Urinary bladder (tissue), 4 donors: ENCODE results near the gene CENPC. TPM values are rescaled to one million over a fixed set of nuclear protein-coding genes. Genes with fewer than 3 reads are reported as not detected.
A peak's percentile ranks its signal among the peaks of the same experiment; 100 is the strongest.

Source experiments
- DNase-seq: peaks from one replicate; pipeline ENCODE4 v3.0.0-alpha.2; 2015; ENCODE audit errors: extremely low spot score
- H3K27ac ChIP-seq: one replicate; pipeline ENCODE4 v1.5.1; 2013; ENCODE audit warnings: low read depth, mild to moderate bottlenecking, moderate library complexity
- H3K36me3 ChIP-seq: one replicate; pipeline ENCODE4 v1.6.1; 2013; ENCODE audit warnings: mild to moderate bottlenecking, moderate library complexity; ENCODE audit not compliant: insufficient read depth
- H3K4me1 ChIP-seq: one replicate; pipeline ENCODE4 v1.6.1; 2013; ENCODE audit warnings: mild to moderate bottlenecking, moderate library complexity; ENCODE audit not compliant: insufficient read depth
- H3K4me3 ChIP-seq: one replicate; pipeline ENCODE4 v1.5.1; 2013; ENCODE audit warnings: low read depth, low read length
- WGBS: extraction: QIAGEN DNeasy Blood & Tissue Kit; methylation state at CpG from one replicate; pipeline ENCODE4 v1.1.7; 2013; 5-methylcytosine and 5-hydroxymethylcytosine counted together
- polyA plus RNA-seq: library from polyadenylated mRNA; stranded (reverse); fragments of 200-250 nt; gene quantifications from one replicate; pipeline ENCODE4 v1.2.3, GENCODE V29; 2013
- total RNA-seq: library from RNA; depleted of rRNA; stranded (reverse); fragments of >200 nt; gene quantifications from one replicate; pipeline ENCODE4 v1.2.3, GENCODE V29; 2014
- donor health status: healthy with polysubstance abuse.
- donor health status: healthy.

CENPC gene, protein sequence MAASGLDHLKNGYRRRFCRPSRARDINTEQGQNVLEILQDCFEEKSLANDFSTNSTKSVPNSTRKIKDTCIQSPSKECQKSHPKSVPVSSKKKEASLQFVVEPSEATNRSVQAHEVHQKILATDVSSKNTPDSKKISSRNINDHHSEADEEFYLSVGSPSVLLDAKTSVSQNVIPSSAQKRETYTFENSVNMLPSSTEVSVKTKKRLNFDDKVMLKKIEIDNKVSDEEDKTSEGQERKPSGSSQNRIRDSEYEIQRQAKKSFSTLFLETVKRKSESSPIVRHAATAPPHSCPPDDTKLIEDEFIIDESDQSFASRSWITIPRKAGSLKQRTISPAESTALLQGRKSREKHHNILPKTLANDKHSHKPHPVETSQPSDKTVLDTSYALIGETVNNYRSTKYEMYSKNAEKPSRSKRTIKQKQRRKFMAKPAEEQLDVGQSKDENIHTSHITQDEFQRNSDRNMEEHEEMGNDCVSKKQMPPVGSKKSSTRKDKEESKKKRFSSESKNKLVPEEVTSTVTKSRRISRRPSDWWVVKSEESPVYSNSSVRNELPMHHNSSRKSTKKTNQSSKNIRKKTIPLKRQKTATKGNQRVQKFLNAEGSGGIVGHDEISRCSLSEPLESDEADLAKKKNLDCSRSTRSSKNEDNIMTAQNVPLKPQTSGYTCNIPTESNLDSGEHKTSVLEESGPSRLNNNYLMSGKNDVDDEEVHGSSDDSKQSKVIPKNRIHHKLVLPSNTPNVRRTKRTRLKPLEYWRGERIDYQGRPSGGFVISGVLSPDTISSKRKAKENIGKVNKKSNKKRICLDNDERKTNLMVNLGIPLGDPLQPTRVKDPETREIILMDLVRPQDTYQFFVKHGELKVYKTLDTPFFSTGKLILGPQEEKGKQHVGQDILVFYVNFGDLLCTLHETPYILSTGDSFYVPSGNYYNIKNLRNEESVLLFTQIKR
- total RNA-seq (75.1 TPM), polyA plus RNA-seq (8.6 TPM)

DNA sequence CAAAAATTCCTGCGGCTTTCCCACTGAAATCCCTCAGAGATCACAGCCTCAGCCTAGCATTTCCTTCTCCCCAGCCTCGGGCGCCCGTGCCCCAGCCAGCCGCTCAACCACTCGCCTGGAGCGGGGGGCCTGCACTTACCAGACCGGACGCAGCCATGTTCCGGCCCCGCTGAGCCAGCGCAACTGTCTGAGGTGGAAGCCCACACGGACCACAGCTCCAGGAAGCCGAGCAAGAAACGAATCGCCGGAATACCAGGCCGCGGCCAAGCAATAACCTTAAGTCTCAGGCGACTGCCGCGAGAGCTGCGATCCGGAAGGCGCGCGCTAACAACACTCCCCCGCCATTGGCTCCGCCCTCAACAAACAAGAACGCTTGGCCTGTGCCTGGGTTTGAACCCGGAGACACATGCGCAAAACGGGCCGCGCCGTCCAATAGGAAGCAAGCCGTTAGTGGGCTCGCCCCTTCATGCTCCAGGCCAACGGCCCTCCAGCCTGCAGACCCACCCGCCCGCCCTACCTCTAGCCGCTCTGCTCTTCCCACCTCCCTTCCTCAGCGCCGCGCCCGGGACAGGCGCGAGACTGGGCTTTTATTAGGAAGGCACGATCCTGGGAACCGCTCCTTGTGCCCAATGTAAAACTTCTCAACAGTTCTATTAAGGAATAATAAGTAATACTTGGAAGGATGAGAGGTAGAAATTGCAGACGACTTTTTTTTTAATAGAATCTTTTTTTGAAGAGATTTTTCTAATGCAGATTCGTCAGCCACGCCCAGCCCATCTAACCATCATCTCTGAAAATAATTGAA is at the start of gene CENPC:
Gene CENPC, minus strand, starts transcription at position 305 of the 805 bp plus-strand sequence. Its CDS starts 148 bp downstream, at position 157.
- under 1% methylated on average over 53 of the region's 53 CpGs for WGBS
- Histone ChIP-seq H3K27ac (peak within 1 kb of the TSS; percentile 86), H3K4me3 (peak within 1 kb of the TSS; percentile 86), H3K4me1 (no peaks in the 10 kb centered on the region), H3K36me3 (no peaks in the 10 kb centered on the region)
- DNase-seq = peak; percentile 94

DNA sequence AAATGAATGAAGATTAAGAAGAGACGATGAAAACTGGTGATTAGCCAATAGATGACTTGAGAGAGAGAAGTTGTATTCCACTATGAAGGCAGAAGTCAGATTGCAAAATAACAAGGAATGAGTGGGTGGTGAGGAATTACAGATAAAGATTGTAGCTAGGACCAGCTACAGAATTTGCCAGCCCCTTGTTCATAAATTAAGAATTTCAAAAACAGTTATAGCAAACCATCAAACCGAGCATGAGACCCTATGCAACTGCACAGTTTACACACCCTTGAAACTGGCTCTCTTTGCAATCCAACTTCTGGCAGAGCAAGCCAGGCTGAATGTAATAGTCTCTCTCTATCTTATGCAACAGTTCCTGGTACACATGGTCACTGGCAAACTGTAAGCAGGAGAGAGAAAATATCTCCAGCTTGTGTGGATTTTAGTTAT is 48.5 kb upstream of the CENPC start:
- H3K4me1 ChIP-seq = no peaks in the 10 kb centered on the region
- H3K27ac ChIP-seq = no peak overlapping the region
- H3K36me3 ChIP-seq = no peaks in the 10 kb centered on the region
- no peak for DNase-seq
- WGBS = 31% methylated on average over 2 of the region's 2 CpGs
- no peak overlapping the region for H3K4me3 ChIP-seq

DNA sequence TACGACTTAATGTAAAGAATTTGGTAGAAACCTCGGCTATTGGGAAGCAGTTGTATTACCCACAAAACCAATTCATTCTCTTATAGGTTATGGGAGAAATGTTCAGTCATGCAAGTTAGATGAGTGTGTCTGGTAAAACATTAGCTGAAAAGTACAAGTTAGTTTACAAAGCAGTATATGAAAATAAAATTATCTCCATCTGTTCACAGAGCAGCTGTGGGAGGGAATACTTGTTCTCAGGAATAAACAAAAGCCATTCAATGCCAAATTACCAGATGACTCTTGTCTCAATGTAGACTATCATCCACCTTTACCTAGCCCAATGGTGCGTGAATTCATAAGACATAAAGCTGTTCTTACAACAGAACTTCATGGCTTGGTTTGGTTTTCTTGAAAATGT is 41.9 kb upstream of the CENPC start:
- Histone ChIP-seq H3K4me3 (no peak overlapping the region), H3K36me3 (no peaks in the 10 kb centered on the region), H3K4me1 (no peaks in the 10 kb centered on the region), H3K27ac (no peak overlapping the region)
- DNase-seq = no peak
- WGBS = 86% methylated on average over 3 of the region's 3 CpGs

DNA sequence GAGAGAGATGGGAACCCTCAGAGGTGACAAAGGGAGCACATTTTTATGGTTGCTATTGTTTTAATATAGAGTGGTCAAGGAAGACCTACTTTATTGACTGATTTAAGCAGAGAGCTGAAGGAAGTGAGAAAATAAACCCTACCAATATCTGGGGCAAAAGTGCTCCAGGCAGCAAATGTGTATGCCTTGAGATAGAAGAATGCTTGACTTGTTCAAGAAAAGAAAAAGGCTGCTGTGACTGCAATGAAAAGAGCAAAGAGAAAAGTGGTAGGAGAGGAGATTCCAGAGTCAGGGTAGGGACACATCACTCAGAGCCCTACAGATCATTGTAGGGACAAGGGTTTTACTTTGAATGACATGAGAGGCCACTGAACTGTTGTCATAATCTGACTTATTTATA is 39.2 kb upstream of the CENPC start:
- no peaks in the 10 kb centered on the region for H3K4me1 ChIP-seq
- no peaks in the 10 kb centered on the region for H3K36me3 ChIP-seq
- no peak for DNase-seq
- H3K4me3 ChIP-seq = no peak overlapping the region
- H3K27ac ChIP-seq = no peak overlapping the region

DNA sequence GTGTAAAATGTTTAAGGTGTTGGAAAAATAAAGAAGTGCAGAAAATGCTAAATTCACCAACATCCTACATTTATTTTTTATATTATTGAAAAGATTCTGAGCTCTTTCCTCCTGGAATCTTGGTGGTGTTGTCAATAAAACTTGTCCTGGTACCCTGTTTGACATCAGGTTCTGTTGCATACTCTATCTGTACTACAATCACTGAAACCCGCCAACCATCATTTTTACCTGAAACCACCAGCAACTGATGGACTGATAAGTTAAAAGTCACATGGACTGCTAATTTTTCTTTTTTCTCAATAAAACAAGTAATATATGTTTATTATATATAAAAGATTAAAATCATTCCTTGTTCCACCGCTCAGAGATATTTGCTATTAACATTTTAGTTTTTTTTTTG is 36.6 kb upstream of the CENPC start:
- no peaks in the 10 kb centered on the region for H3K36me3 ChIP-seq
- WGBS = 46% methylated on average over 2 of the region's 2 CpGs
- no peak overlapping the region for H3K27ac ChIP-seq
- no peak overlapping the region for H3K4me3 ChIP-seq
- DNase-seq = no peak
- no peaks in the 10 kb centered on the region for H3K4me1 ChIP-seq

DNA sequence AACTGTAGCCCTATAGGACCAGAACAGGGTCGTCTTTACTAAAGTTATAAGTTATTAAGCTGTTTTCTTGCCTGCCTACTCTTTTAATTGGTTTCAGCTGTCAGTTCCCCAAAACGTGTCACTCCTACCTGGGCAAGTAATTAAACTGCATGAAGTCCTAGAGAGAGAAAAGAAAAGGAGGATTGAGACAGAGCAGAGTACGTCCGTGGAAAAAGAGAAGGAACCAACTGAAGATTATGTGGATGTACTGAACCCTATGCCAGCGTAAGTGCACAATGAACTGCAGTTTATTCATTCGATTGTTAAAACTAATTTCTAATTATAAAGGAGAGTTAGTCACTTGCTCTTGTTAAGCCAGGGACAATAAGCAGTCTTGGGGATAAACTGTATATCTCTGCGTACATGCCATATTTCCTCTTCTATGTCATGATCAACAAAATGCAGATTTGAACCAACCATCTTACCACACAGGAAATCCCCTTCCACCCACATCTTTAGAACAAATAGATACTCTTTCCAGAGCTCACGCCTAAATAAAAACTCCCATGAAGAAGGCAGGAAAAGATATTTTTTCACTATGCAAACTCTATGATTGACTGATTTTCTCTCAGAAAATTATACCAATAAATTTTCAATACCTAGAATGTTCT is 36.0 kb upstream of the CENPC start:
- 74% methylated on average over 8 of the region's 8 CpGs for WGBS
- Histone ChIP-seq H3K4me1 (no peaks in the 10 kb centered on the region), H3K4me3 (no peak overlapping the region), H3K36me3 (no peaks in the 10 kb centered on the region), H3K27ac (no peak overlapping the region)
- DNase-seq = no peak

DNA sequence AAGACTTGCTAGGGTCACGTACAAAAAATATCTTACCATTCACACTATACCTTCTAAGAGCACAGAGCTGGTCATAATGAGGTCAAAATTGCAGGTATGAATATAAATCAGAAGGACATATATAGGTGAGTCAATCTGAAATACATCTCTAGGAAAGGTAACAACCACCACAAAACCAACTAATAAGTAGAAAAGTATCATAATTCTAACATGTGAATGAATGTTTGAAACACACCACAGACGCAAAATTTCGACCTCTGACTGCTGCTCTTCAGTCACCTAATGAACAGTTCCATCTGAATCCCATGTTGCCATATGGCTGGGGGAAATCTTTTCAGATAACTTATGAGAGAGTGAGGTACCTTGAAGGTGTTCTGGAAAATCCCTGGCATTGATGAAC is 35.3 kb upstream of the CENPC start:
- Histone ChIP-seq H3K36me3 (no peaks in the 10 kb centered on the region), H3K27ac (no peak overlapping the region), H3K4me3 (no peak overlapping the region), H3K4me1 (no peaks in the 10 kb centered on the region)
- whole genome bisulfite sequencing = 90% methylated on average over 3 of the region's 3 CpGs
- no peak for DNase-seq

DNA sequence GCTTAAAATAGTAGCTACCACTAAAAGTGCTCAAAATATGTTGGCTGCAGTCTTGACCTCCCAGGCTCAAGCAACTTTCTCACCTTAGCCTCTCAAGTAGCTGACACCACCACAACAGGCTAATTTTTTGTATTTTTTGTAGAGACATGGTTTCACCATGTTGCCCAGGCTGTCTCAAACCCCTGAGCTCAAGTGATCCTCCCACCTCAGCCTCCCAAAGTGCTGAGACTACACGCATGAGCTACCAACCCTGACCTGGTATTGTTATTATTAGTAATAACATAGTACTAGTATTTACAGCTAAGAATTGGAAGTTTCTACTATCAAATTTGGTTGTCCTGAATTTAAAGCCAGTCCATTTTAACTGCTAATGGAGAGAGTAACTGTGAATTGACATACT is 31.2 kb upstream of the CENPC start:
- no peaks in the 10 kb centered on the region for H3K36me3 ChIP-seq
- no peaks in the 10 kb centered on the region for H3K4me1 ChIP-seq
- H3K4me3 ChIP-seq = no peak overlapping the region
- no peak overlapping the region for H3K27ac ChIP-seq
- no peak for DNase-seq
- WGBS = 93% methylated on average over 1 of the region's 1 CpG

DNA sequence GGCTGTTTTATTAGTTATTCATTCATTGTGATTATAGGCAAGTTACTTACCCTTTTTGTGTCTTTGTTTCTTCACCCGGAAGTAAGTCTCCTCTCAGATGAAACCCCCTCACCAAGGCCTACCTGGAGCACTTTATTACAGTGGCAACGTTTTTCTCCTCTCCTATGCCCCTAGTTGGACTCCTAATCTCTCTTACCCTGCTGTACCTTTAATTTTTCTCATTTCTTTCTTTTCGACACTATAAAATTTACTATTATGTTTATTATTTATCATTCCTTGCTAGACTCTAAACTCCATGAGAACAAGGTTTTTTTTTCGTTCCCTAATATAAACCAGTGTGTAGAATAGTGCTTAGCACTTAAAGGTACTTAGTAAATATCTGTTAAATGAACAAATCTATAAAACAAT is 30.8 kb upstream of the CENPC start:
- H3K27ac ChIP-seq = no peak overlapping the region
- DNase-seq = no peak
- 85% methylated on average over 4 of the region's 4 CpGs for WGBS
- no peaks in the 10 kb centered on the region for H3K4me1 ChIP-seq
- H3K36me3 ChIP-seq = no peaks in the 10 kb centered on the region
- H3K4me3 ChIP-seq = no peak overlapping the region

DNA sequence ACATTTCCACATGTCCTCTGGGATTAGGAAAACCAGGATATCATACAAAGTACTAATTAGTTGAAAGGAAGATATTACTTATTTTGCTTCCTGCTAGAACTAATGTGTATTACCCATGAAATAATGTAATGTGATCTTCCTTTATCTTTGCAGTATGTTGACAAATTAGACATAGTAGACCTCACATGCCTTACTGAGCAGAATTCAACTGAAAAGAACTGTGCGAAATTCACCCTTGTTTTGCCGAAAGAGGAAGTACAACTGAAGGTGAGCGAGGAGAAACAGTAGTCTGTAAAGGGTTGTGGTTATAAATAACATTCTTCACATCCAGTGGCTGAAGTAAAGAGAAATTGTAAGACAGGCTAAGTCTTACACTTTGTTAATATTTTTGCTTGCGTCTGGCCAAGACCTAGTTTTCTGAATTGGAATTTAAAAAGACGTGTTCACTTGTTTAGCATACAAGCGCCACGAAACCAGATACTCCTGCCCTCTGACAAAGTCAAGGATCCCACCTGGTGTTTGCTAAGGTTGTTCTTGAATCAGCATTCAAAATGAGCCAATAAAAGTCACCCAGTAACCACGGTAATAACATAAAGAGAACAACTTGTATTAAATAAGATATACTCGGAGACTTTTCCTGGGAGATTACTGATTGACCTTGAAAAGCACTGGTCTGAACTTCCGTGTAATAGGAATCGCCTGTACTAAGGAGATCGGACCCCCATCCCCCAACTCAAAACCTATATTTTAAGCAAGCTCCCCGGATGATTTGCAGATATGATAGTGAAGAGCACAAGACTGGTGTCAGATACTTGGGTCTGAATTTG is 30.1 kb upstream of the CENPC start:
- no peak for DNase-seq
- 46% methylated on average over 13 of the region's 13 CpGs for WGBS
- H3K27ac ChIP-seq = no peak overlapping the region
- H3K4me1 ChIP-seq = no peaks in the 10 kb centered on the region
- H3K36me3 ChIP-seq = no peaks in the 10 kb centered on the region
- H3K4me3 ChIP-seq = no peak overlapping the region

DNA sequence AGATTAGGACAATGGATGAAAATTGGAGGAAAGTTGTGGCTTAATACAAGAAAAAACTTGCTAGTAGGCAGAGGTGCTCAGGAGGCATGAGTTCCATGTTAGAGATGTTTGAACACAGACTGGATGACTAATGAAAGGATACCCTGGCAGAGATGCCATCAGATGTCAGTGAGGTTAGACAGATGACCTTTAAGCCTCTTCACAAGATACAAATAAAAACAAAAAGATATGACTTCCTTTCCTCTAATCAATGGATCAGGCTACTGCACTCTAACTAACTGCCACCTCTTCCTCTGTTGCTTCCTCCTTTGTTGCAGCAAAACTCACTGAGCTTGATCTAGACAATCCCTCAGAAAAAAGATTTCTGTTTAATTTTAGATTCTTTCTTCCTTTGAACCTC is 27.9 kb upstream of the CENPC start:
- Histone ChIP-seq H3K4me3 (no peak overlapping the region), H3K36me3 (no peaks in the 10 kb centered on the region), H3K27ac (no peak overlapping the region), H3K4me1 (no peaks in the 10 kb centered on the region)
- DNase-seq = no peak

DNA sequence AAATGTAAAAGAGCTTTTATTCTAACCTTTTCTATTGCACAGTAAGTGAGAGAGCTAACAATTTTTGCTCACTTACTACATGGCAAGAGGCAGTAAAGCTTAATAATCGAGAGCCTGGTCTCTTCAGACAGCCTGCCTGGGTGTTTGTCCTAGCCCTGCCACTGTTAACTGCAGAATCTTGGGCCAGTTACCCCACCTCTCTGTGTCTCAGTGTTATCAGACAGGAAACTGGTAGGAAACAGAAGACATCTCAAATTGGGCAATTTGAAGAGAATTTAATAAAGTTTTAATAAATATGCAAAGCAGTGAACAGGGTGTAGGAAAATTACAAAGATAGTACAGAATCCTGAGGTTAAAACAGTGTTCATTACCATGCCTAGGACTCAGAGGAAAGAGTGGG is 26.7 kb upstream of the CENPC start:
- Histone ChIP-seq H3K36me3 (no peaks in the 10 kb centered on the region), H3K27ac (no peak overlapping the region), H3K4me1 (no peaks in the 10 kb centered on the region), H3K4me3 (no peak overlapping the region)
- WGBS = 34% methylated on average over 1 of the region's 1 CpG
- no peak for DNase-seq
